WERI-Rb-1 (cell line): Measurements from ENCODE around the gene CELA2B.
"Not testable (repeated sequence)": the region's sequence is repeated elsewhere in the genome, so short reads cannot be mapped to it uniquely, and the experiment has no call there.

Experiments
- DNase-seq: peaks from one replicate; pipeline ENCODE4 v3.0.0-alpha.2; 2020
- H3K27ac ChIP-seq: fragments of 250-450 bp; sonication (Bioruptor Pico); 2 replicates; pipeline ENCODE4 v1.5.1; 2020; ENCODE audit warnings: mild to moderate bottlenecking, moderate library complexity
- H3K27me3 ChIP-seq: fragments of 250-450 bp; sonication (Bioruptor Pico); 2 replicates; pipeline ENCODE4 v1.5.1; 2021; ENCODE audit warnings: mild to moderate bottlenecking, low read depth, moderate library complexity; ENCODE audit not compliant: insufficient read depth, severe bottlenecking
- H3K36me3 ChIP-seq: fragments of 250-450 bp; sonication (Bioruptor Pico); 2 replicates; pipeline ENCODE4 v1.5.1; 2020; ENCODE audit warnings: mild to moderate bottlenecking, moderate library complexity
- H3K4me3 ChIP-seq: 2 replicates; pipeline ENCODE4 v1.5.1; 2011; ENCODE audit warnings: low read depth, mild to moderate bottlenecking, control low read depth, low read length
- H3K9me3 ChIP-seq: fragments of 250-450 bp; sonication (Bioruptor Pico); 2 replicates; pipeline ENCODE4 v1.5.1; 2021; ENCODE audit warnings: mild to moderate bottlenecking, moderate library complexity; ENCODE audit not compliant: severe bottlenecking
- CTCF ChIP-seq: IDR thresholded peaks from 2 replicates; pipeline ENCODE4 v1.5.1; 2011; ENCODE audit warnings: low read depth, mild to moderate bottlenecking, control low read depth, inconsistent platforms, low read length

The CELA2B gene

DNA sequence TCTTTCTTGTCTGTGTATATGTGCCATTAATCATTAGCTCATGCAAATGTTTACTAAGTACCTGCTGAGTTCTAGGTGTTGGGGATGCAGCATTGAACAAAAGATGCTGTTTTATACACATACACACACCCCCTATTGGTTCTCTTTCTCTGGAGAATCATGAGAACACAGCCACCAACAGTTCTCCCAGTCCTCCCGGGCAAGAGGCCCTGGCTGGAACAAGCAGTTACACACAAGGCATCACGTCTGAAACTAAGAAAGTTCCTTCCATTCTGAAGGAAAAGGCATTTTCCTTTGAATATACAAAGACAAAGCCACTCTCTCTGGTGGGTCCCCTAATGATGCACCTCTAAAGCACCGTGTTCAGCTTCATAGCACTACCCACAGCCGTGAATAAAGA, 37.3 kb downstream of the CELA2B start:
- no peaks in the 10 kb centered on the region for H3K27me3 ChIP-seq
- H3K27ac ChIP-seq: no peak overlapping the region
- no peak for TF ChIP-seq CTCF
- H3K4me3 ChIP-seq: no peak overlapping the region
- peaks cover 11% of the 10 kb centered on the region; the same call in 1 of the 2 replicates for H3K36me3 ChIP-seq
- no peak for DNase-seq
- no peaks in the 10 kb centered on the region for H3K9me3 ChIP-seq

GRCh38 chr1:15513919-15514318, 38.0 kb downstream of the CELA2B start:
- DNase-seq: no peak
- H3K36me3 ChIP-seq: peaks cover 10% of the 10 kb centered on the region; the same call in 1 of the 2 replicates

GRCh38 chr1:15514557-15514956, 38.7 kb downstream of the CELA2B start:
- H3K9me3 ChIP-seq, H3K4me3 ChIP-seq, DNase-seq, H3K27ac ChIP-seq, H3K36me3 ChIP-seq, H3K27me3 ChIP-seq: not testable (repeated sequence)

More at GRCh38 chr1:15513919-15514318, 38.0 kb downstream of the CELA2B start:
- no peaks in the 10 kb centered on the region for H3K9me3 ChIP-seq
- H3K27me3 ChIP-seq: no peaks in the 10 kb centered on the region
- no peak overlapping the region for H3K4me3 ChIP-seq
- no peak overlapping the region for H3K27ac ChIP-seq
- no peak for TF ChIP-seq CTCF

DNA sequence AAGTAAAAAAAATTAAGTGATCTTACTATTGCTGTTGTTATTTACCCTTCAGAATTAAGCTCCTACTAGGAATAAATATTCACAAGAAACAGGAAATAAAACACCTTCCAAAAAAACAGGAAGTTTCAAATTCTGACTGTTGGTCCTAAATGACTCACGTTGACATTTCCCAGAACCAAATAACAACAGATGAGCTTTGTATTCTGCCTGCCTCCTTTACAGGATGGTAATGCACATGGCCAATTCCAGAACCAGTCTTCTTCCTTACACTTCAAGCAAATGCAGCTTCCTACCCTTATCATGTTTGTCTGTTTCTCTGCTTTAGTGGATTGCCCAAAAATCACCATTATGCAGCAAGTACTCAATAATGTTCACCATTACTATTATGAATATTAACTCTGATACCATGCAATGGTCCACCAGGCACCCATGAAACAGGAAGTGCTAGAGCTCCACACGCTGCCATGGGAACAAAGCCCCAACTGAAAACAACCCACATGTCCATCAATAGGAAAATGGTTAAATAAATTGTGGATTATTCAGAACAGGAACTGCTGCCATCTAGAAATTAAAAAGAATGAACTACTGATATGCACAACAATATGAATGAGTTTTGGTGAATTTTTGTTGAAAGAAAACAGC, 39.2 kb downstream of the CELA2B start:
- Histone ChIP-seq H3K27ac (no peak overlapping the region), H3K4me3 (no peak overlapping the region), H3K36me3 (peaks cover 10% of the 10 kb centered on the region; the same call in 1 of the 2 replicates), H3K9me3 (no peaks in the 10 kb centered on the region), H3K27me3 (no peaks in the 10 kb centered on the region)
- no peak for DNase-seq
- no peak for TF ChIP-seq CTCF

DNA sequence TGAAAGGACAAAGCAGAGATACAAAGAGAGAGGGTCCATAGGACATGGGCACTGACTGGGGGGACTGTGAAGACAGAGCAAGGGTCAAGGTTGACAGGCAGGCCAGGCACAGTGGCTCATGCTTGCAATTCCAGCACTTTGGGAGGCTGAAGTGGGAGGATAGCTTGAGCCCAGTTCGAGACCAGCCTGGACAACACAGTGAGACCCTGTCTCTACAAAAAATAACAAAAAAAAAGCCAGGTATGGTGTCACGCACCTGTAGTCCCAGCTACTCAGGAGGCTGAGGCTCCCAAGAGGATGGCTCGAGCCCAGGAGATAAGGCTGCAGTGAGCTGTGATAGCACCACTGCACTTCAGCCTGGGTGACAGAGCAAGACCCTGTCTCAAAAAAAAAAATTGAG, 43.7 kb downstream of the CELA2B start:
- H3K9me3 ChIP-seq: no peaks in the 10 kb centered on the region
- peaks cover 10% of the 10 kb centered on the region; the same call in 1 of the 2 replicates for H3K36me3 ChIP-seq
- H3K27ac ChIP-seq: no peak overlapping the region
- no peaks in the 10 kb centered on the region for H3K27me3 ChIP-seq
- TF ChIP-seq CTCF: no peak
- H3K4me3 ChIP-seq: no peak overlapping the region
- no peak for DNase-seq

GRCh38 chr1:15521206-15521906, 45.5 kb downstream of the CELA2B start:
- H3K4me3 ChIP-seq, H3K9me3 ChIP-seq, DNase-seq, H3K27ac ChIP-seq, H3K27me3 ChIP-seq: not testable (repeated sequence)
- H3K36me3 ChIP-seq: peaks cover 10% of the 10 kb centered on the region; the same call in 1 of the 2 replicates
